Neural progenitor cell (in vitro differentiated cells): ENCODE results near the gene NUTM2B. TPM values are rescaled to one million over a fixed set of nuclear protein-coding genes. Genes with fewer than 3 reads are reported as not detected.
"Not testable (repeated sequence)": the region's sequence is repeated elsewhere in the genome, so short reads cannot be mapped to it uniquely, and the experiment has no call there.

ENCODE experiments used
- DNase-seq: peaks from one replicate; pipeline ENCODE4 v3.0.0-alpha.2; 2016; ENCODE audit warnings: low spot score
- H2AFZ ChIP-seq: fragments of 200-600 bp; sonication (generic); replicated peaks from 2 replicates; pipeline ENCODE4 v1.6.1; 2016; ENCODE audit warnings: antibody characterized with exemption
- H3F3A ChIP-seq: fragments of 200-600 bp; sonication (generic); 2 replicates; pipeline ENCODE4 v1.6.1; 2016; ENCODE audit warnings: antibody characterized with exemption, low read depth
- H3K27ac ChIP-seq: fragments of 200-600 bp; sonication (generic); 2 replicates; pipeline ENCODE4 v1.5.1; 2016; ENCODE audit warnings: mild to moderate bottlenecking
- H3K27me3 ChIP-seq: fragments of 200-600 bp; sonication (generic); 2 replicates; pipeline ENCODE4 v1.6.1; 2016; ENCODE audit warnings: mild to moderate bottlenecking, moderate library complexity
- H3K36me3 ChIP-seq: fragments of 200-600 bp; sonication (generic); 2 replicates; pipeline ENCODE4 v1.5.1; 2016
- H3K4me1 ChIP-seq: fragments of 200-600 bp; sonication (generic); 2 replicates; pipeline ENCODE4 v1.6.1; 2016; ENCODE audit warnings: mixed run types
- H3K4me2 ChIP-seq: fragments of 200-600 bp; sonication (generic); 2 replicates; pipeline ENCODE4 v1.6.1; 2016
- H3K4me3 ChIP-seq: fragments of 200-600 bp; sonication (generic); 2 replicates; pipeline ENCODE4 v1.5.1; 2016
- H3K79me2 ChIP-seq: fragments of 200-600 bp; sonication (generic); 2 replicates; pipeline ENCODE4 v1.6.1; 2016; ENCODE audit warnings: low read depth
- H3K9ac ChIP-seq: fragments of 200-600 bp; sonication (generic); 2 replicates; pipeline ENCODE4 v1.6.1; 2016
- H3K9me3 ChIP-seq: fragments of 200-600 bp; sonication (generic); 2 replicates; pipeline ENCODE4 v1.5.1; 2016; ENCODE audit warnings: low read depth
- H4K20me1 ChIP-seq: fragments of 200-600 bp; sonication (generic); 2 replicates; pipeline ENCODE4 v1.6.1; 2016; ENCODE audit warnings: low read depth
- H3K27ac Mint-ChIP-seq: 3 replicates; pipeline ENCODE4 v1.8.0; 2021; ENCODE audit warnings: mixed read lengths
- H3K27me3 Mint-ChIP-seq: 2 replicates; pipeline ENCODE4 v1.8.0; 2022; ENCODE audit warnings: low read depth, mild to moderate bottlenecking, inconsistent platforms, moderate library complexity, mixed read lengths; ENCODE audit not compliant: insufficient read depth
- H3K36me3 Mint-ChIP-seq: 3 replicates; pipeline ENCODE4 v1.8.0; 2021; ENCODE audit warnings: mixed read lengths
- H3K4me1 Mint-ChIP-seq: 3 replicates; pipeline ENCODE4 v1.8.0; 2021; ENCODE audit warnings: mixed read lengths
- H3K4me3 Mint-ChIP-seq: 3 replicates; pipeline ENCODE4 v1.8.0; 2021; ENCODE audit warnings: mild to moderate bottlenecking, moderate library complexity, mixed read lengths
- H3K9me3 Mint-ChIP-seq: 3 replicates; pipeline ENCODE4 v1.8.0; 2020; ENCODE audit warnings: mixed read lengths
- total RNA-seq: library from RNA; depleted of rRNA; stranded (reverse); fragments of >200 nt; gene quantifications from 2 replicates; pipeline ENCODE4 v1.2.3, GENCODE V29; 2015; ENCODE audit warnings: low replicate concordance

Gene NUTM2B
- total RNA-seq, 1 donor from 2014 or later: 0.41 TPM

- not testable (repeated sequence) for H3K27me3 Mint-ChIP-seq, H3K9me3 ChIP-seq, H3K36me3 Mint-ChIP-seq, H3K27me3 ChIP-seq, H3K4me1 ChIP-seq, H3K4me3 ChIP-seq, H3K36me3 ChIP-seq, H3F3A ChIP-seq, H3K4me1 Mint-ChIP-seq, DNase-seq, H3K27ac Mint-ChIP-seq, H3K4me3 Mint-ChIP-seq, H2AFZ ChIP-seq, H3K79me2 ChIP-seq, H3K9me3 Mint-ChIP-seq, H3K9ac ChIP-seq, H3K27ac ChIP-seq, H3K4me2 ChIP-seq, H4K20me1 ChIP-seq
Observed at GRCh38 chr10:79707017-79707416, 4.0 kb downstream of the NUTM2B start.

GRCh38 chr10:79714976-79715375 is 11.9 kb downstream of the NUTM2B start:
- H3K9me3 ChIP-seq, H2AFZ ChIP-seq, H3K4me1 Mint-ChIP-seq, DNase-seq, H3K4me3 Mint-ChIP-seq, H3K79me2 ChIP-seq, H3K36me3 ChIP-seq, H3K4me2 ChIP-seq, H3K4me1 ChIP-seq, H3K9me3 Mint-ChIP-seq, H3K36me3 Mint-ChIP-seq, H3F3A ChIP-seq, H3K27me3 ChIP-seq, H3K27ac Mint-ChIP-seq, H3K27me3 Mint-ChIP-seq, H3K4me3 ChIP-seq, H3K9ac ChIP-seq, H3K27ac ChIP-seq, H4K20me1 ChIP-seq: not testable (repeated sequence)

- H3K9me3 ChIP-seq, H3K9me3 Mint-ChIP-seq: not testable (repeated sequence)
Observed at GRCh38 chr10:79716917-79717579, 14.0 kb downstream of the NUTM2B start.

GRCh38 chr10:79720000-79720399 is 17.0 kb downstream of the NUTM2B start:
- H3K36me3 ChIP-seq, H3K27ac ChIP-seq, H3K4me3 Mint-ChIP-seq, H3K4me3 ChIP-seq, H3K9ac ChIP-seq, H3K27me3 ChIP-seq, H3F3A ChIP-seq, DNase-seq, H3K27me3 Mint-ChIP-seq, H3K4me1 ChIP-seq, H3K27ac Mint-ChIP-seq, H4K20me1 ChIP-seq, H2AFZ ChIP-seq, H3K4me2 ChIP-seq, H3K79me2 ChIP-seq, H3K9me3 ChIP-seq, H3K4me1 Mint-ChIP-seq, H3K36me3 Mint-ChIP-seq, H3K9me3 Mint-ChIP-seq: not testable (repeated sequence)

More at GRCh38 chr10:79716917-79717579, 14.0 kb downstream of the NUTM2B start:
- not testable (repeated sequence) for H3K9ac ChIP-seq, H4K20me1 ChIP-seq, H2AFZ ChIP-seq, H3K27me3 ChIP-seq, H3K79me2 ChIP-seq, H3K4me1 Mint-ChIP-seq, H3F3A ChIP-seq, H3K4me2 ChIP-seq, H3K4me3 ChIP-seq, H3K27me3 Mint-ChIP-seq, H3K4me1 ChIP-seq, H3K27ac ChIP-seq, H3K27ac Mint-ChIP-seq, H3K36me3 Mint-ChIP-seq, DNase-seq, H3K4me3 Mint-ChIP-seq, H3K36me3 ChIP-seq

GRCh38 chr10:79726620-79727019 is 23.6 kb downstream of the NUTM2B start:
- not testable (repeated sequence) for H4K20me1 ChIP-seq, H3K36me3 Mint-ChIP-seq, H3K4me2 ChIP-seq, H3K79me2 ChIP-seq, H3K4me3 Mint-ChIP-seq, H3K27ac Mint-ChIP-seq, H3F3A ChIP-seq, DNase-seq, H3K27ac ChIP-seq, H3K4me1 ChIP-seq, H3K27me3 ChIP-seq, H3K4me1 Mint-ChIP-seq, H3K9ac ChIP-seq, H2AFZ ChIP-seq, H3K9me3 Mint-ChIP-seq, H3K4me3 ChIP-seq, H3K36me3 ChIP-seq, H3K9me3 ChIP-seq, H3K27me3 Mint-ChIP-seq

GRCh38 chr10:79744844-79745243 is 41.8 kb downstream of the NUTM2B start:
- H3K4me1 Mint-ChIP-seq: not testable (repeated sequence)
- H3K36me3 Mint-ChIP-seq: peaks cover 12% of the 10 kb centered on the region

GRCh38 chr10:79748510-79748909 is 45.5 kb downstream of the NUTM2B start:
- H3K9ac ChIP-seq, H3K4me1 Mint-ChIP-seq, H3K9me3 ChIP-seq, H3K9me3 Mint-ChIP-seq, H3K27ac Mint-ChIP-seq, H2AFZ ChIP-seq, H3K36me3 Mint-ChIP-seq, H3K4me3 Mint-ChIP-seq, H3F3A ChIP-seq, DNase-seq, H3K27ac ChIP-seq, H3K4me2 ChIP-seq, H3K36me3 ChIP-seq, H3K27me3 Mint-ChIP-seq, H4K20me1 ChIP-seq, H3K79me2 ChIP-seq, H3K4me1 ChIP-seq, H3K27me3 ChIP-seq, H3K4me3 ChIP-seq: not testable (repeated sequence)

More at GRCh38 chr10:79744844-79745243, 41.8 kb downstream of the NUTM2B start:
- not testable (repeated sequence) for H3K9me3 ChIP-seq, H3K27me3 Mint-ChIP-seq, H3K79me2 ChIP-seq, DNase-seq, H3K27me3 ChIP-seq, H3K4me1 ChIP-seq, H3K9me3 Mint-ChIP-seq, H3K36me3 ChIP-seq, H3K9ac ChIP-seq, H3K4me3 ChIP-seq, H3F3A ChIP-seq, H3K27ac ChIP-seq, H3K4me3 Mint-ChIP-seq, H3K27ac Mint-ChIP-seq, H2AFZ ChIP-seq, H4K20me1 ChIP-seq, H3K4me2 ChIP-seq

- not testable (repeated sequence) for H2AFZ ChIP-seq, H3K27ac Mint-ChIP-seq, H3K9ac ChIP-seq, H3K36me3 ChIP-seq, H4K20me1 ChIP-seq, H3K4me3 Mint-ChIP-seq, H3K4me1 Mint-ChIP-seq, H3K4me3 ChIP-seq, H3K27me3 ChIP-seq, H3K36me3 Mint-ChIP-seq, H3K27me3 Mint-ChIP-seq, H3F3A ChIP-seq, H3K4me2 ChIP-seq, H3K4me1 ChIP-seq, H3K9me3 ChIP-seq, H3K27ac ChIP-seq, DNase-seq, H3K79me2 ChIP-seq
- H3K9me3 Mint-ChIP-seq: peaks cover 12% of the 10 kb centered on the region
Observed at GRCh38 chr10:79753601-79754000, 50.6 kb downstream of the NUTM2B start.
